ENCODE results near the gene CMYA5.

DNA sequence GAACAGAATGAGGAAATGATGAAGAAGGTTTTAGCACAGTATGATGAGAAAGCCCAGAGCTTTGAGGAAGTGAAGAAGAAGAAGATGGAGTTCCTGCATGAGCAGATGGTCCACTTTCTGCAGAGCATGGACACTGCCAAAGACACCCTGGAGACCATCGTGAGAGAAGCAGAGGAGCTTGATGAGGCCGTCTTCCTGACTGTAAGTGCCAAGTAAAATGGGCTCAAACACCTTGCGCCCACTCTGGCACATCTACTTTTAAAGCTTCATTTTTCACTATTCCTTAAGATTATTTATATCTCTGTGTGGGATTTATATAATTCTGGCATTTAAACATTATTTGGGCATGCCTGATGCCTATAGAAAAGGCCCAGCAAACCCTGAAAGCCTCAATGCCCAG, 55.6 kb downstream of the CMYA5 start:
- no peak for TF ChIP-seq POLR2AphosphoS5 (IDR thresholded peaks at IDR 0.05; ENCODE audit: borderline replicate concordance, low read depth, low read length)
- TF ChIP-seq EZH2 (IDR thresholded peaks at IDR 0.05): no peak

Measured in SK-N-MC (cell line).